ENCODE results near the gene DDX43.
"Not testable (repeated sequence)": the region's sequence is repeated elsewhere in the genome, so short reads cannot be mapped to it uniquely, and the experiment has no call there.

Gene DDX43

DNA sequence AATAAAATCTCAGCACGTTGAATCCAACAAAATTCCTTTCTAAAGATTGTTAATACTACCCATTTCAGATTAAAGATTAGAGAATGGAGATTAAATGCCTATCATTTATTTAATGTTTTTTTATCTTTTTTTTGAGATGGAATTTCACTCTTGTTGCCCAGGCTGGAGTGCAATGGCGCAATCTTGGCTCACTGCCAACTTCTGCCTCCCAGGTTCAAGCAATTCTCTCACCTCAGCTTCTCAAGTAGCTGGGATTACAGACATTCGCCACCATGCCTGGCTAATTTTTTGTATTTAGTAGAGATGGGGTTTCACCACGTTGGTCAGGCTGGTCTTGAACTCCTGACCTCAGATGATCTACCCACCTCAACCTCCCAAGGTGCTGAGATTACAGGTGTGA lies 2.4 kb upstream of the DDX43 start:
- H3K4ac ChIP-seq (ENCODE audit: low read depth in 1 of 2, low read length in 2 of 2), result not testable (repeated sequence)

DNA sequence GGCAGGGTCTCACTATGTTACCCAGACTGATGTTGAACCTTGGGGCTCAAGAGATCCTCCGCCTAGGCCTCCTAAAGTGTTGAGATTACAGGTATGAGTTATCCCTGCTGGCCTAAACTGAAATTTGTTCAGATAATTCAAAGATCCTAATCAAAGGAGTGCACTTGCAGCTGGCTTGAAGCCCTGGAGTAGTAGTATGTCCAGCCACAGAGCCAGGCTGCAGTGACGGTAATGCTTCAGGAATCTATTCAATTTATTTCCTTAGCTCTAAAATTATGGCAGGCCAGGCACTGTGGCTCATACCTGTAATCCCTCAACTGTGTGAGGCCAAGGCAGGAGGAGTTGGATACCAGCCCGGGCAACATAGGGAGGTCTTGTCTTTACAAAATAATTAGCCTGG lies 1.4 kb upstream of the DDX43 start:
- H3K14ac ChIP-seq (ENCODE audit: low read length in 2 of 2), result no peak overlapping the region
- H2BK120ac ChIP-seq (ENCODE audit: low read depth, low read length), result no peak overlapping the region
- no peaks in the 10 kb centered on the region for H3K79me1 ChIP-seq (replicated peaks; ENCODE audit: low read length, poor library complexity, severe bottlenecking)
- H3K27ac ChIP-seq (ENCODE audit: low read length, poor library complexity, severe bottlenecking), result no peak overlapping the region
- no peak overlapping the region for H2BK12ac ChIP-seq (ENCODE audit: low read length in 2 of 2)
- DNase-seq, result no peak
- no peak overlapping the region for H3K4me2 ChIP-seq (ENCODE audit: low read length, poor library complexity, severe bottlenecking)
- no peaks in the 10 kb centered on the region for H3K9me3 ChIP-seq (ENCODE audit: control insufficient read depth, low read length)
- H3K27me3 ChIP-seq (ENCODE audit: control insufficient read depth in 1 of 2, insufficient read depth in 1 of 2, low read length in 2 of 2), result no peaks in the 10 kb centered on the region
- no peak overlapping the region for H3K18ac ChIP-seq (ENCODE audit: low read depth in 1 of 2, low read length in 2 of 2)
- H4K91ac ChIP-seq (ENCODE audit: low read length), result no peak overlapping the region
- H2AFZ ChIP-seq (ENCODE audit: low read depth, low read length), result no peak overlapping the region
- H2AK5ac ChIP-seq (ENCODE audit: low read length, severe bottlenecking), result no peak overlapping the region
- no peak overlapping the region for H4K8ac ChIP-seq (ENCODE audit: low read length)
- WGBS, result 98% methylated on average over 3 of the region's 3 CpGs
- H3K36me3 ChIP-seq (ENCODE audit: control insufficient read depth in 1 of 2, insufficient read depth in 2 of 2, low read depth in 1 of 2, low read length in 2 of 2), result no peaks in the 10 kb centered on the region
- no peak overlapping the region for H3K23ac ChIP-seq (ENCODE audit: low read length in 2 of 2)
- peaks cover 4% of the 10 kb centered on the region for H3K4me1 ChIP-seq (ENCODE audit: control insufficient read depth, insufficient read depth, low read depth, low read length)
- no peak overlapping the region for H3K4ac ChIP-seq (ENCODE audit: low read depth in 1 of 2, low read length in 2 of 2)
- no peak overlapping the region for H3K4me3 ChIP-seq (ENCODE audit: insufficient read depth in 1 of 2, low read depth in 1 of 2, low read length in 2 of 2)
- no peak overlapping the region for H3K9ac ChIP-seq (ENCODE audit: low read length)
- no peak overlapping the region for H2BK5ac ChIP-seq (ENCODE audit: low read depth, low read length, poor library complexity, severe bottlenecking)
- H2BK15ac ChIP-seq (ENCODE audit: low read depth, poor library complexity, severe bottlenecking), result no peak overlapping the region

More for the DNA sequence above, 2.4 kb upstream of the DDX43 start:
- not testable (repeated sequence) for H3K27ac ChIP-seq (ENCODE audit: low read length, poor library complexity, severe bottlenecking); H2BK12ac ChIP-seq (ENCODE audit: low read length in 2 of 2); H3K4me2 ChIP-seq (ENCODE audit: low read length, poor library complexity, severe bottlenecking); H2BK5ac ChIP-seq (ENCODE audit: low read depth, low read length, poor library complexity, severe bottlenecking); H3K36me3 ChIP-seq (ENCODE audit: control insufficient read depth in 1 of 2, insufficient read depth in 2 of 2, low read depth in 1 of 2, low read length in 2 of 2); H2BK15ac ChIP-seq (ENCODE audit: low read depth, poor library complexity, severe bottlenecking); H3K14ac ChIP-seq (ENCODE audit: low read length in 2 of 2); H3K23ac ChIP-seq (ENCODE audit: low read length in 2 of 2); H4K8ac ChIP-seq (ENCODE audit: low read length); H3K9me3 ChIP-seq (ENCODE audit: control insufficient read depth, low read length); H3K4me3 ChIP-seq (ENCODE audit: insufficient read depth in 1 of 2, low read depth in 1 of 2, low read length in 2 of 2); H2AFZ ChIP-seq (ENCODE audit: low read depth, low read length); H4K91ac ChIP-seq (ENCODE audit: low read length); H3K79me1 ChIP-seq (replicated peaks; ENCODE audit: low read length, poor library complexity, severe bottlenecking); H3K9ac ChIP-seq (ENCODE audit: low read length); H3K18ac ChIP-seq (ENCODE audit: low read depth in 1 of 2, low read length in 2 of 2); DNase-seq; H3K27me3 ChIP-seq (ENCODE audit: control insufficient read depth in 1 of 2, insufficient read depth in 1 of 2, low read length in 2 of 2); H2BK120ac ChIP-seq (ENCODE audit: low read depth, low read length); H2AK5ac ChIP-seq (ENCODE audit: low read length, severe bottlenecking); H3K4me1 ChIP-seq (ENCODE audit: control insufficient read depth, insufficient read depth, low read depth, low read length)
- WGBS, result 89% methylated on average over 2 of the region's 4 CpGs

DNA sequence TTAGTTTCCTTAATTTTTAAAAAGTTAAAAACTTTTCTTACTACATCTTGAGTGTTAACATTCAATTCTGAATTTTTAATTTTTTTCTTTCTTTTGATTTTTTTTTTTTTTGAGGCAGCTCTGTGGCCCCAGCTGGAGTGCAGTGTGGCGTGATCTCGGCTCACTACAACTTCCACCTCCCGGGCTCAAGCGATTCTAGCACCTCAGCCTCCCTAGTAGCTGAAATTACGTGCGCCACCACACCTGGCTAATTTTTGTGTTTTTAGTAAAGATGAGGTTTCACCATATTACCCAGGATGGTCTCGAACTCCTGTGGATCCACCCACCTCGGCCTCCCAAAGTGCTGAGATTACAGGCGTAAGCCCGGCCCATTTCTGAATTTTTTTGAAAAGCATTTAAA lies 1.2 kb downstream of the DDX43 start:
- Histone ChIP-seq H3K9ac (ENCODE audit: low read length) (no peak overlapping the region), H4K91ac (ENCODE audit: low read length) (no peak overlapping the region), H3K27me3 (ENCODE audit: control insufficient read depth in 1 of 2, insufficient read depth in 1 of 2, low read length in 2 of 2) (no peaks in the 10 kb centered on the region), H4K8ac (ENCODE audit: low read length) (no peak overlapping the region), H3K18ac (ENCODE audit: low read depth in 1 of 2, low read length in 2 of 2) (no peak overlapping the region), H3K4ac (ENCODE audit: low read depth in 1 of 2, low read length in 2 of 2) (no peak overlapping the region), H3K4me1 (ENCODE audit: control insufficient read depth, insufficient read depth, low read depth, low read length) (peaks cover 2% of the 10 kb centered on the region), H3K9me3 (ENCODE audit: control insufficient read depth, low read length) (no peaks in the 10 kb centered on the region), H2AK5ac (ENCODE audit: low read length, severe bottlenecking) (no peak overlapping the region), H2BK5ac (ENCODE audit: low read depth, low read length, poor library complexity, severe bottlenecking) (no peak overlapping the region), H3K36me3 (ENCODE audit: control insufficient read depth in 1 of 2, insufficient read depth in 2 of 2, low read depth in 1 of 2, low read length in 2 of 2) (no peaks in the 10 kb centered on the region), H2BK120ac (ENCODE audit: low read depth, low read length) (no peak overlapping the region), H2BK12ac (ENCODE audit: low read length in 2 of 2) (no peak overlapping the region), H2AFZ (ENCODE audit: low read depth, low read length) (no peak overlapping the region), H3K79me1 (replicated peaks; ENCODE audit: low read length, poor library complexity, severe bottlenecking) (no peaks in the 10 kb centered on the region), H3K4me3 (ENCODE audit: insufficient read depth in 1 of 2, low read depth in 1 of 2, low read length in 2 of 2) (no peak overlapping the region), H3K4me2 (ENCODE audit: low read length, poor library complexity, severe bottlenecking) (no peak overlapping the region), H3K23ac (ENCODE audit: low read length in 2 of 2) (no peak overlapping the region), H3K14ac (ENCODE audit: low read length in 2 of 2) (no peak overlapping the region), H2BK15ac (ENCODE audit: low read depth, poor library complexity, severe bottlenecking) (no peak overlapping the region), H3K27ac (ENCODE audit: low read length, poor library complexity, severe bottlenecking) (no peak overlapping the region)
- no peak for DNase-seq
- WGBS, result 98% methylated on average over 10 of the region's 10 CpGs

DNA sequence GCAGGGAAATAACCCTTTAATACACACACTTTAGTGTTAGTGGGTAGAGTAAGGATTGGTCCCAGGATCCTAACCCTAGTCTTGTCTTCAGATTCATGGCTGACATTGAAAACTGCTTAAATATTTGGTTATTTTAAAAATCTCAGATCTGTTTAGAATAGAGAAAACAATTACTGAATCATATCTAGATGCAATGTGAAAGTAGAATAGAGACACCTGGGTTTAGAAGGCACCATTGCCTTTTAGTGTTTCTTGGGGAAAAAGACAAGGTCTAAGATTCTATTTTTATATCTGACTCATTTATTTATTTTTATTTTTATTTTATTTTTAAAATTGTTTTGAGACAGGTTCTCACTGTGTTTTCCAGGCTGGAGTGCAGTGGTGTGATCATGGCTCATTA lies 6.0 kb downstream of the DDX43 start:
- H2AK5ac ChIP-seq (ENCODE audit: low read length, severe bottlenecking), result no peak overlapping the region

More for the DNA sequence above, 6.0 kb downstream of the DDX43 start:
- Histone ChIP-seq H3K23ac (ENCODE audit: low read length in 2 of 2) (no peak overlapping the region), H2BK120ac (ENCODE audit: low read depth, low read length) (no peak overlapping the region), H3K27me3 (ENCODE audit: control insufficient read depth in 1 of 2, insufficient read depth in 1 of 2, low read length in 2 of 2) (no peaks in the 10 kb centered on the region), H3K4me3 (ENCODE audit: insufficient read depth in 1 of 2, low read depth in 1 of 2, low read length in 2 of 2) (no peak overlapping the region), H4K8ac (ENCODE audit: low read length) (no peak overlapping the region), H3K4me2 (ENCODE audit: low read length, poor library complexity, severe bottlenecking) (no peak overlapping the region), H3K18ac (ENCODE audit: low read depth in 1 of 2, low read length in 2 of 2) (no peak overlapping the region), H2BK15ac (ENCODE audit: low read depth, poor library complexity, severe bottlenecking) (no peak overlapping the region), H2BK12ac (ENCODE audit: low read length in 2 of 2) (no peak overlapping the region), H3K9me3 (ENCODE audit: control insufficient read depth, low read length) (no peaks in the 10 kb centered on the region), H3K4ac (ENCODE audit: low read depth in 1 of 2, low read length in 2 of 2) (no peak overlapping the region), H3K4me1 (ENCODE audit: control insufficient read depth, insufficient read depth, low read depth, low read length) (no peaks in the 10 kb centered on the region), H2BK5ac (ENCODE audit: low read depth, low read length, poor library complexity, severe bottlenecking) (no peak overlapping the region), H3K36me3 (ENCODE audit: control insufficient read depth in 1 of 2, insufficient read depth in 2 of 2, low read depth in 1 of 2, low read length in 2 of 2) (no peaks in the 10 kb centered on the region), H3K79me1 (replicated peaks; ENCODE audit: low read length, poor library complexity, severe bottlenecking) (no peaks in the 10 kb centered on the region), H3K27ac (ENCODE audit: low read length, poor library complexity, severe bottlenecking) (no peak overlapping the region), H3K9ac (ENCODE audit: low read length) (no peak overlapping the region), H2AFZ (ENCODE audit: low read depth, low read length) (no peak overlapping the region), H3K14ac (ENCODE audit: low read length in 2 of 2) (no peak overlapping the region), H4K91ac (ENCODE audit: low read length) (no peak overlapping the region)
- DNase-seq, result no peak
